ENCODE measurements around the gene PIGP.
"Not testable (repeated sequence)": the region's sequence is repeated elsewhere in the genome, so short reads cannot be mapped to it uniquely, and the experiment has no call there.

The PIGP gene

DNA sequence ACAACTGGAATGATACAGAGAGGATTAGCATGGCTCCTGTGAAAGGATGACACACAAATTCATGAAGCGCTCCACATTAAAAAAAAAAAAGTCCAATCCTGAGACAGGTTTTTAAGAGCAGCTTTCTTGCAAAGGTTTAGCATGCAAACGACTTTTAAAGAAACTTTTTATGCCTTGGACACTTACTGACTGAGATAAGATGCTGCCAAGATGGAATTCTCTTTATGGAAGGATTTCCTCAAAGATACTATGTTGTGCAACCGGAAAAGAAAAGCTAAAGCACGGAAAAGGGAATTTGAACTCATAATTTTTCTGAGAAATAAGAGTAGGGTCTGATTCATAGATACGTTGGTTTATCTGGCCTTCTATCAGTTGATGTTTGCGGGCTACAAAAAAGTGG is 27.3 kb downstream of the PIGP start:
- FAIRE-seq (no peak), DNase-seq (ENCODE audit: insufficient read length, low spot score) (no peak)

DNA sequence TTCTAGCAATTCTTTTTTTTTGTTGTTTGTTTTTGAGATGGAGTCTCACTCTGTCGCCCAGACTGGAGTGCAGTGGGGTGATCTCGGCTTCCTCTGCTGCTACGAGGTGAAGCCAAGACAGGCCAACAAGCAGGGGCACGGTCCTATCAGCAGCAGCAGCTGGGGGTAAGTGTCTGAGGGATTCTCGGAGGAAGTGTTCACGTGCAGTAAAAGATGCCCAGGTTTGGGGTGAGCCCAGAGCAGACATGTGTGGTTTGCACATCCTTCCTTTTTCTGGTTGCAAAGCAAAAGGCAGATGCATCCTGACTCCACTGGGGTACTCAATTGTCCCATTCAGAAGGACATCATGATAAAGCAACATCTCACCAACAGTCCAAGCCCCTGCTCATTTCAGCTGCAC is 27.7 kb downstream of the PIGP start:
- no peak for DNase-seq (ENCODE audit: insufficient read length, low spot score)
- FAIRE-seq = no peak

DNA sequence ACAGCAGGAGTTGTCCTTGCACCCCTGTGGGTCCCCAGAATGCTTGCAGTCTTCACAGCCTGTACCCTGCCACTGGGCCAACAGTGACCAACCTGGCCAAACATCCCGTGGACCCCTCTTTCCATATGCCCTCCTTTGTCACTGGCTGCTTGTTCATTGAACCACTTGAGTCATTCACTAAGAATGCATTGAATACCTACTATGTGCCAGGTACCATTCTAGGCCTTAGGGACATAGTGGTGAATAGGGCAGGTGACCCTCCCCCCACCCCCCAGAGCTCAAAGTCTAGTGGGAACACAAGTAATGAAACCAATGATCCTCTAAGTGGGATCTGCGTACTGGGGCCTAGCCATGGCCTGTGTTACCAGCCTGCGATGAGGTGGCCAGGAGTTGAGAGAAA is 28.2 kb downstream of the PIGP start:
- DNase-seq (ENCODE audit: insufficient read length, low spot score) = no peak
- no peak for FAIRE-seq

DNA sequence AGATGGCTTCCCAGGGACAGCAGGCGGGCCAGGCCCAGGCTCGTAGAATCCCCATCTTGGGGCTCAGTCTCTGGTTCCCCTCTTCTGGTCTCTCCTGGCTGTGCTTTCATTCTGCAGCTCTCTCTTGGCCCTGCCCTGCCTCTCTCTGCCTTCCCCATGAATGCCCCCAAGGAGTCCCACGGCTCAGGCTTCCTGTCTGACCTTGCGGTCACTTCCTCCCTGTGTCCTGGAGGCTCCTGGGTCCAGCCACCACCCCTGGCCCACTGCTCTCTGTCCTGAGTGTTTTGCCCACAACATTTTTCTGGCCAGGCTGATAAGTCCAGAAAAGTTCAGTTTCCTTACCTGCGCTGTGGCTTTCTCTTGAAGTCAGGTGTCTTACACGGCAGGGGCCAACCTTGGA is 29.1 kb downstream of the PIGP start:
- no peak for DNase-seq (ENCODE audit: insufficient read length, low spot score)
- FAIRE-seq = no peak

DNA sequence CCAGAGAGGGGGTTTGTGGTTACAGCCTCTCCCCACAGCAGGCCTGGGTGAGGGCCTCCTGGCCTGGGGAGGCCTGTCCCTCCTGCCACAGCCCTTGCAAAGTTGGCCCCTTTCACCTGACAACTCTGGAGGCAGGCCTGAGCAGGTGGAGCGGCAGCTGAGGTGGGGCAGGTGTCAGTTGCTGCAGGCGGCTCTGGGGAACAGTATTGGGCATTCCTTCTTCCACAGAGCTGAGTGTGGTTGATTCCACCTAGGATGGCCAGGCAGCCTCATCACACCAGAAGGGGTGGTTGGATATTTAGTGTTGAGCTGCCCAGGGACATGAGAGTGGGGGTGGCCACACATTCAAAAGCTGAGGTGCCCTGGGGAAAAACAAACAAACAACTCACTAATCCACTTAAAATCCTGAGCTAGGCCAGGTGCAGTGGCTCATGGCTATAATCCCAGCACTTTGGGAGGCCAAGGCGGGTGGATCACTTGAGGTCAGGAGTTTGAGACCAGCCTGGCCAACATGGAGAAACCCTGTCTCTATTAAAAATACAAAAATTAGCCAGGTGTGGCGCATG is 31.1 kb downstream of the PIGP start:
- DNase-seq (ENCODE audit: insufficient read length, low spot score) (no peak), FAIRE-seq (no peak)

DNA sequence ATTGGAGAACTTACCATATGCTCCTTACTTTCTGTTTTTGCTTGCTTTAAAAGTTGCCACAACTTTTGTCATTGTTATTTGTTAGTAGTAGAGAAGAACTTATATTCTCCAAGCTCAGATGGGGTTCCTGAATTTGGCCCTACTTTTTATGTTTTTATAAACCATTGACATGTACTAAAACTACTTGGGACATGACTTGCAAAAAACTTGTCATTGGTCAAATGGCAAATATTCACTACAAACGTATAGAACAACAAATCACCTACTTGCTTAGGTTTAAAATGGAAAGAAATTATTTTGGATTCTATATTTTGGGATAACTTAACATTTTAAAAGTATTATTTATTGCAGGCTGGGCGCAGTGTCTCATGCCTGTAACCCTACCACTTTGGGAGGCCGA is 32.7 kb downstream of the PIGP start:
- DNase-seq (ENCODE audit: insufficient read length, low spot score) (no peak), FAIRE-seq (no peak)

DNA sequence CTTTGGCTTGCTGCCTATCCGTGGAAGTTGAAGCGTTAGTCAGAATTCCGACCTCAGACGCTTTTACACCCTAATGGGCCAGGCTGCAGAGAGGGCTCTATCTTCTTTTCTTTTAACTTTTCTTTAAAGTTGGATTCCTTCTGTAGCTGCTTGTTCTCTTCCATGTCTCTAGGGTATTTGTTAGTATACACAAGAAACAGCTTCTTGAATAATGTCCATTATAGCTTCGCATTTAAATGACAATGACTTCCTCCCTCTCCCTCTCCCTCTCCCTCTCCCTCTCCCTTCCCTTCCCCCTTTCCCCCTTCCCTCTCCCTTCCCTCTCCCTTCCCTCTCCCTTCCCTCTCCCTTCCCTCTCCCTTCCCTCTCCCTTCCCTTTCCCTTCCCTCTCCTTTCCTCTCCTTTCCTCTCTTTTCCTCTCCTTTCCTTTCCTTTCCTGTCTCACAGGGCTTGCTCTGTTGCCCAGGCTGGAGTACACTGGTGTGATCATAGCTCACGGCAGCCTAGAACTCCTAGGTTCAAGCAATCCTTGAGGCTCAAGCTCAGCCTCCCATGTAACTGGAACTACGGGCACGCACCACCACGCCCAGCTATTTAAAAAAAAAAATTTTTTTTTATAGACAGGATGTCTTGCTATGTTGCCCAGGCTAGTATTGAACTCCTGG is 33.3 kb downstream of the PIGP start:
- DNase-seq (ENCODE audit: insufficient read length, low spot score) (no peak), FAIRE-seq (no peak)

DNA sequence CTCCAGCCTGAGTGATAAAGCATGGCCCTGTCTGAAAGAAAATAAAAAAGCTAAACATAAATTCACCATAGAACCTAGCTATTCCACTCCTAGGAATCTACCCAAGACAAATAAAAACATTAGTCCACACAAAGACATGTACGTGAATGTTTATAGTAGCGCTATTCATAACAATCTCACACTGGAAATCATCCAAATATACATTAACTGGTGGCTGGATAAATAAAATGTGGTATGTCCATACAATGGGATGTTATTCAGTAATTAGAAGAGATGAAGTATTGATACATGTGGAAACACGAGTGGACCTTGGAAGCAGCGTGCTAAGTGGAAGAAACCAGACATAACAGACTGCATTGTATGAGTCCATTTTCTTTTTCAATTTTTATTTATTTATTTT is 36.7 kb downstream of the PIGP start:
- no peak for FAIRE-seq
- no peak for DNase-seq (ENCODE audit: insufficient read length, low spot score)

DNA sequence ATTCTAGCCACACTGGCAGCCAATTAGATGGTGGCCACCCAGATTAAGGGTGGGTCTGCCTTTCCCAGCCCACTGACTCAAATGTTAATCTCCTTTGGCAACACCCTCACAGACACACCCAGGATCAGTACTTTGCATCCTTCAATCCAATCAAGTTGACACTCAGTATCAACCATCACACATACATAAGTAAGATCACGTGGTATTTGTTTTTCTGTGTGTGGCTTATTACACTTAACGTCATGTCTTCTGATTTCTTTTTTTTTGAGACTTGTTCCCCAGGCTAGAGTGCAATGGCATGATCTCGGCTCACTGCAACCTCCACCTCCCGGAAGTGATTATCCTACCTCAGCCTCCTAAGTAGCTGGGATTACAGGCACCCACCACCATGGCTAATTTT is 38.5 kb downstream of the PIGP start:
- DNase-seq (ENCODE audit: insufficient read length, low spot score); FAIRE-seq: not testable (repeated sequence)

DNA sequence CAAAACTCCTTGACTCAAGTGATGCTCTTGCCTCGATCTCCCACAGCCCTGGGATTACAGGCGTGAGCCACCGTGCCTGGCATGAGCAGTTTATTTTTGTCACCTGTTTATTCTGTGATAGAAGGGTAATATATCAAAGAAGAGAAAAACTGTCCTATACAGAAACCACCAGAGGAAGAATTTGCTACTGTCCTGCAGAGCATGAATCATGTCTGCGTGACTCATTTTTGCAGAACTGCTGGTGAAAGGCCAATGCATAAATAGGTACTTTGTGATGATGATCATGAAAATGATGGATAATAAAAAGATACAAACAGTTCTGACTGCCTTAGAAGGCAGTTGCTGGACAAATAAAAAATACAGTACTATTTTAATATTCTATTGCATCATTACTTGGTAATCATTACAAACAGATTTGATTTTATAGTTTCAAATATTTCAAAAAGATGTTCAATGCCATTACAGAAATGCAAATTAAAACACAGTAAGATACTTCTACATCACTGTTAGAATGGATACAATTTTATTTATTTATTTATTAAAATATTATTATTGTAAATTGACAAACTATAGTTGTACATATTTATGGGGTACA is 39.9 kb downstream of the PIGP start:
- FAIRE-seq (no peak), DNase-seq (ENCODE audit: insufficient read length, low spot score) (peak; percentile 53)

DNA sequence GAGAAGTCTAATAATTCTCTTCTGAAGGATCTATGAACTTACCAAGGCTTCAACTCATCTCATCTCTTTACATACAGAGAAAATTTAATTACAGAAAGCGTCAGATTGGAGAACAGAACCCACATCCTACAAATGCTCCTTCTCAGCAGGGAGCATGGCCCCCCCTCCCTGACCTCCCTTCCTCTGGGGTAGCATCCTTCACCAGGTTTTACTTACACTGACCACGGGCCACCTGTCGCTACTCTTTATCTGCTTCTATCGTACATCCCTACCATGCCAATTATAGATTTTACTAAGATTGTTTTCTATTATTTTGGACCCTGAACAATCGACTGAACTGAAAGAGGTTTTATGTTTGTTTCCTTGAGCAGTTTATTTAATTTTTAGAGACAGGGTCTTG is 40.6 kb downstream of the PIGP start:
- DNase-seq (ENCODE audit: insufficient read length, low spot score) (no peak), FAIRE-seq (no peak)

DNA sequence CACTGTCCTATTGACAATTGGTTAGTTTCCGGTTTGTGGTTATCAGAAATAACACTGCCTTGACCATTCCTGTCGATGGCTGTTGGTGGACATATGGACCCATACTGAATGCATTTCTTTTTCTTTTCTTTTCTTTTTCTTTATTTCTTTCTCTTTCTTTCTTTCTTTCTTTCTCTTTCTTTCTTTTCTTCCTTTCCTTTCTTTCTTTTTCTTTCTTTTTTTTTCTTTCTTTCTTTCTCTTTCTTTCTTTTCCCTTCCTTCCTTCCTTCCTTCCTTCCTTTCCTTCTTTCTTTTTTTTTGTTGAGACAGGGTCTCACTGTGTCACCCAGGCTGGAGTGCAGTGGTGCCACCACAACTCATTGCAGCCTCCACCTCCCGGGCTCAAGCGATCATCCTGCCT is 42.0 kb downstream of the PIGP start:
- FAIRE-seq = no peak
- DNase-seq (ENCODE audit: insufficient read length, low spot score) = no peak

DNA sequence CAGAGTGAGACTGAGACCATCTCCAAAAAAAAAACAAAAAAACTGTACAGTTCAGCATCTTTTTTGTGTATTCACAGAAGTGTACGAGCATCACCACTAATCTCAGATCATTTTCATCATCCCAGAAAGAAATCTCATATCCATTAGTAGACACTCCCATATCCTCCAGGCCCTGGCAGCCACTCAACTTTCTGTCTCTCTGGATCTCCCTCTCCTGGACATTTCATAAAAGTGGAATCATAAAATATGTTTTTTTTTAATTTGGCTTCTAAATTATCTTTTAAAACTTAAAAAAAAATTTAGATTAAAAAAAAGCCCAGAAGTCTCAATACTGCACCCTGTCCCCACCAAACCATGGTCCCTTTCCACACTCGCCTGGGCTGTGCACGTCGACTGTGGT is 44.3 kb downstream of the PIGP start:
- DNase-seq (ENCODE audit: insufficient read length, low spot score) (no peak), FAIRE-seq (no peak)

DNA sequence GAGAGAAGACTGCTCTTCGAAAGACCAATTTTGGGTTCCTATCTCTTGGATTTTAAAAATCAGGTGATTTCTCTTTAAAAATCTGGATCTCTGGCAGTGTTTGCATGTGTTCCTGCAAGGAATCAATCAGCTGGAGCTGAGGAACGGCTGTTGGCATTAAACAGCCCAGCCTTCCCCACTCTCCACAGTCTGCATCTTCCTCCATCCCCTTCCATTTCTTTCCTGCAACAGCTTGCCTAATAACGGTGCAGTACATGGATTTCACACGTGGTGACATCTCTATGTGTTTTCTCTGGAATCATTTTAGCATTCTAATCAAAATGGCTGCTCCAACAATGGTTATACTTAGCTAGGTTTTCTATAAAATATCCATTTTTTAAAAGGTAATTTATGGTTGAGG is 46.4 kb downstream of the PIGP start:
- FAIRE-seq = no peak
- DNase-seq (ENCODE audit: insufficient read length, low spot score) = no peak

DNA sequence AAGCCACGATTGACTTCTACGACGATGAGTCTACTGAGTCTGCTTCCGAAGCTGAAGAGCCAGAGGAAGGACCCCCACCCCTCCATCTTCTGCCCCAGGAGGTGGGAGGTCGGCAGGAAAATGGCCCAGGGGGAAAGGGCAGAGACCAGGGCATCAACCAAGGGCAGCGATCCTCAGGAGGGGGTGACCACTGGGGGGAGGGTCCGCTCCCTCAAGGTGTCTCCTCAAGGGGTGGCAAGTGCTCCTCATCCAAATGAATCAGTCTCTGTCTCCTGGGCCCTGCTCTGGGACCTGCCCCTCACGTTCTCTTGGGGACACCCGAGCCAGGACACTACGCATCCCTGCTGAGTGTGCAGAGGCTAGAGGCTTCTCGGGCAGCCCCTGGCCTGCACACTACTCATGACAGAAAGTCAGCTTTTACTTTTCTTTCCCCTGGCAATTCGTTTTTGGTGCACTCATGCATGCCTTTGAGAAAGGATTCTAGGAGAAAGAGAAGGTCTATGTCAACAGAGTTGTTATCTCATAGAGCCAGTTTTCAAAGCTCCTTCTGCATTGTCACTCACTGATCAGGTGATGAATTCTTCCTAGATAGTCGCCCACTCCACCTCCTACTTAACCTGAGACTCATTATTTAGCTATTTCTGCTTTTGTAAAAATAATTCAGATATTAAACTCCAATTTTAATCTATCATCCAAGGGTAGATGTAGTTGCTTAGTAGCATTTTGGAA is 54.8 kb downstream of the PIGP start:
- DNase-seq (ENCODE audit: insufficient read length, low spot score) = no peak
- FAIRE-seq = no peak

Data from HTR-8/SVneo (cell line).